Lower leg skin (tissue), 4 donors: ENCODE measurements around the gene TBX15. TPM values are rescaled to one million over a fixed set of nuclear protein-coding genes. Genes with fewer than 3 reads are reported as not detected.

Experiments used
- DNase-seq, 2 donors: peaks; one replicate each; pipeline ENCODE4 v3.0.0-alpha.2; 2019; ENCODE audit warnings: low spot score in 2 of 2
- H3K4me3 ChIP-seq: fragments of 200-600 bp; sonication (generic); 2 replicates; pipeline ENCODE4 v1.5.1; 2017; ENCODE audit warnings: mild to moderate bottlenecking, low read depth; ENCODE audit not compliant: poor library complexity, severe bottlenecking
- CTCF ChIP-seq, 3 donors: fragments of 450-650 bp; IDR thresholded peaks; one replicate each; pipeline ENCODE4 v1.5.1; 2016; ENCODE audit warnings: antibody characterized with exemption in 3 of 3, mild to moderate bottlenecking in 3 of 3, moderate library complexity in 2 of 3
- POLR2A ChIP-seq, 2 donors: fragments of 450-650 bp; IDR thresholded peaks; one replicate each; pipeline ENCODE4 v1.6.1; 2016 to 2017; ENCODE audit warnings: antibody characterized with exemption in 2 of 2, mild to moderate bottlenecking in 1 of 2, moderate library complexity in 1 of 2
- WGBS, 2 donors: methylation state at CpG; one replicate each; pipeline ENCODE4 v1.1.5; 2018; 5-methylcytosine and 5-hydroxymethylcytosine counted together
- intact Hi-C: fragments of 100-400 bp; cut with DNase I; formaldehyde crosslinking; loops from one replicate; pipeline ENCODE4 v1.15.0; 2023; ENCODE audit warnings: low total_unique reads
- total RNA-seq, 4 donors: library from RNA; depleted of rRNA; stranded (reverse); fragments of >200 nt; gene quantifications; one replicate each; pipeline ENCODE4 v1.1.0, GENCODE V29; 2016

Gene TBX15
- total RNA-seq, 4 donors from 2014 or later: 4.7 to 17.0 (median 5.9) TPM

- TF ChIP-seq CTCF (IDR thresholded peaks at IDR 0.05) (no peak), POLR2A (IDR thresholded peaks at IDR 0.05) (no peak)
- DNase-seq: no peak
- no peak overlapping the region for H3K4me3 ChIP-seq
- intact Hi-C loops: no loop called here
- WGBS, 2 donors: 62 to 73% methylated on average over 7 of the region's 7 CpGs
Measured at GRCh38 chr1:118871582-118872171, 116.5 kb downstream of the TBX15 start.

GRCh38 chr1:118868387-118868786 lies 119.8 kb downstream of the TBX15 start:
- 78 to 82% methylated on average over 2 of the region's 2 CpGs for WGBS, 2 donors
- DNase-seq: no peak
- H3K4me3 ChIP-seq: no peak overlapping the region
- TF ChIP-seq POLR2A (IDR thresholded peaks at IDR 0.05) (no peak), CTCF (IDR thresholded peaks at IDR 0.05) (no peak)
- intact Hi-C loops: no loop called here

- WGBS, 2 donors: 82 to 89% methylated on average over 6 of the region's 6 CpGs
- intact Hi-C loops: no loop called here
- no peak for DNase-seq
Measured at GRCh38 chr1:118866330-118866729, 121.8 kb downstream of the TBX15 start.

GRCh38 chr1:118863688-118864087 lies 124.5 kb downstream of the TBX15 start:
- TF ChIP-seq CTCF (IDR thresholded peaks at IDR 0.05): no peak
- no peak for TF ChIP-seq POLR2A (IDR thresholded peaks at IDR 0.05)
- WGBS, 2 donors: 78 to 82% methylated on average over 3 of the region's 3 CpGs
- intact Hi-C loops: no loop called here
- no peak for DNase-seq
- H3K4me3 ChIP-seq: no peak overlapping the region

More at GRCh38 chr1:118866330-118866729, 121.8 kb downstream of the TBX15 start:
- TF ChIP-seq POLR2A (IDR thresholded peaks at IDR 0.05) (no peak), CTCF (IDR thresholded peaks at IDR 0.05) (no peak)
- no peak overlapping the region for H3K4me3 ChIP-seq

- DNase-seq: no peak
- intact Hi-C loops: no loop called here
- no peak for TF ChIP-seq CTCF (IDR thresholded peaks at IDR 0.05)
- TF ChIP-seq POLR2A (IDR thresholded peaks at IDR 0.05): no peak
- H3K4me3 ChIP-seq: no peak overlapping the region
- 80 to 84% methylated on average over 2 of the region's 2 CpGs for WGBS, 2 donors
Measured at GRCh38 chr1:118862755-118863154, 125.4 kb downstream of the TBX15 start.

GRCh38 chr1:118861216-118861615 lies 126.9 kb downstream of the TBX15 start:
- no peak for DNase-seq
- no peak for TF ChIP-seq CTCF (IDR thresholded peaks at IDR 0.05)
- no peak for TF ChIP-seq POLR2A (IDR thresholded peaks at IDR 0.05)
- intact Hi-C loops: no loop called here
- no peak overlapping the region for H3K4me3 ChIP-seq
